Right renal cortex interstitium (tissue), 3 donors: Measurements from ENCODE around the gene MRPL11. TPM values are rescaled to one million over a fixed set of nuclear protein-coding genes. Genes with fewer than 3 reads are reported as not detected.
A peak's percentile ranks its signal among the peaks of the same experiment; 100 is the strongest.

Experiments
- DNase-seq, 3 donors: peaks; one replicate each; pipeline ENCODE4 v3.0.0-alpha.2; 2013; ENCODE audit warnings: low read depth in 3 of 3, low spot score in 2 of 3
- polyA plus RNA-seq, 3 donors: library from polyadenylated mRNA; unstranded; fragments of 120-200 nt; gene quantifications; one replicate each; pipeline ENCODE4 v1.2.1, GENCODE V29; 2013; ENCODE audit not compliant: insufficient read length in 3 of 3

MRPL11 gene
- polyA plus RNA-seq = 10 to 100 TPM; 69.6 to 74.7 (median 72.5) TPM

DNA sequence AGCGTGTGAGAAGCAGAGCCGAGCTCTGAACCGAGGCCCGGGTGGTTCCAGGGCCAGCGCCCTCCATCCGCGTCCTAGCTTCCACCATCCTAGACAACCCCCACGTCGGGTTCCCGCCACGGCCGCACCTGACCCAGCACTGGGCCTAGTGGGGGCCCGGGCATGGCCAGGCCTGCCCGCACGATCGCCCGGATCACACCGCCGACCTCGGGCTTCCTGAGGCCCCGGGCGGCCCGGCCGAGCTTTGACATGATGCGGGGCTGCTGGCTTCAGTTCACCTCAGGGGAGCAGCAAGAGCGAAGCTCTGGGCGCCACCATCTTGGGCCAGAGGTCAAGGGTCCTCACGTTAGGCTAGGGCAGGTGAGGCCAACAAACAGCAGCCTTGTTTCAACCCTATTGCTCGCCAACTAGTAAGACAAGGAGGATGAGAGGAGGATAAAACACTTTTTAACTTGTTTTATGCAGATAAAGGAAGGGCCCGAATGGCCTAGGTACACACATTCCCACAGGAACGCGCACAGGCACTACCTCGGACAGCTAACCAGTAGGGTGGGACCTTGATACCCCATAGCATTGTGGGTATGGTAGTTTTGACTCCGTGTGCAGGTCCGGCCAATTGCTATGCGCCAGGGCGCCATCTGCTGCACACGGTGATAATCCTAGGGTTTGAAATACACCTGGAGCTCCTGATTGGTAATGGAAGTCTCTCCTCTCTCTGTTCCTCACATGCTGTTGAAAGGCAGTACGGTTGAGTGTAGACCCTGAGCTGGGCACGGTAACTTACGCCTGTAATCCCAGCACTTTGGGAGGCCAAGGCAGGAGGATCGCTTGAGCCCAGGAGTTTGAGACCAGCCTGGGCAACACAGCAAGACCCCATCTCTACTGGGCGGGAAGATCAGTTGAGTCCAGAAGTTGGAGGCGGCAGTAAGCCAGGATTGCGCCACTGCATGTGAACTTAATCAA is at the start of gene MRPL11:
TSS of gene MRPL11 (minus strand) at position 345 of the 963 bp plus-strand sequence. CDS start at position 251, 94 bp downstream.
- DNase-seq = peak; percentile 91 to 96 (median 93)

- DNase-seq = no peak
Measured at GRCh38 chr11:66484806-66485380, 46.2 kb upstream of the MRPL11 start.

GRCh38 chr11:66480117-66480938 is 41.7 kb upstream of the MRPL11 start, which contains the start of gene DPP3:
Gene DPP3, plus strand, starts transcription at chr11:66480434. Its CDS starts 1,767 bp downstream, at chr11:66482201.
- peak; percentile 86 to 89 (median 87) for DNase-seq

- peak in 2 of 3 donors; percentile 40 to 67 for DNase-seq
Measured at GRCh38 chr11:66479394-66480116, 40.9 kb upstream of the MRPL11 start.

- no peak for DNase-seq
Measured at GRCh38 chr11:66478729-66479393, 40.2 kb upstream of the MRPL11 start.

GRCh38 chr11:66477263-66478201 is 38.9 kb upstream of the MRPL11 start:
- no peak for DNase-seq

GRCh38 chr11:66476841-66477251 is 38.2 kb upstream of the MRPL11 start:
- DNase-seq = no peak

DNA sequence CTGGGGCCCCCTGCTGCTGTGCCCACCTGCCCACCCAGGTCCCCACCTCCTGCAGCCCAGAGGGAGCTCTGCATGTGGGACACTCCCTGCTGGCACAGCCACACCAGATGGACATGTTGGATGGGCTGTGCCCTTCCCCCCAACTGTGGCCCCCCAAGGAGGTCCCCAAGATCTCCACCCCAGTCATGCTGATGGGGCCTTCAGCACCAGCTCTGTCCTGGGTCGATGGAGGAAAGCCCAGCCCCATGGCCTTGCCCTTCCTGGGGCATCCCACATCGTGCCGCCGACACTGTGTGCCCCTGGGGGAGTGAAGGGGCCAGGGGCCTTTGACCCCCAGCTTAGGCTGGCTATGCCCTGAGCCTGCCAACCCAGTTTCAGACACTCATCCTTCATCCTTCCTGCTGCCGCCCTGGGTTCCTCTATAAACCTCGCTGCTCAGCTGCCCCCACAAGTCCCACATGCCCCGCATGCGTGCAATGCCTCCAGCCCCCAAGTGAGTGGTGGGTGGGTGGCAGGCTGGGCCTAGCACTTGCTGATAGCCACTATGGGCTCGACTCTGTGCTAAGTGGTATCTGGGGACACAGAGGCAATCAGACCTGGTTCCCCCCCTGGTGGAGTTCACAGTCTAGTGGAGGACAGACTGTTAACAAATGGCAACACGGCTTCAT is 37.7 kb upstream of the MRPL11 start:
- DNase-seq = no peak

DNA sequence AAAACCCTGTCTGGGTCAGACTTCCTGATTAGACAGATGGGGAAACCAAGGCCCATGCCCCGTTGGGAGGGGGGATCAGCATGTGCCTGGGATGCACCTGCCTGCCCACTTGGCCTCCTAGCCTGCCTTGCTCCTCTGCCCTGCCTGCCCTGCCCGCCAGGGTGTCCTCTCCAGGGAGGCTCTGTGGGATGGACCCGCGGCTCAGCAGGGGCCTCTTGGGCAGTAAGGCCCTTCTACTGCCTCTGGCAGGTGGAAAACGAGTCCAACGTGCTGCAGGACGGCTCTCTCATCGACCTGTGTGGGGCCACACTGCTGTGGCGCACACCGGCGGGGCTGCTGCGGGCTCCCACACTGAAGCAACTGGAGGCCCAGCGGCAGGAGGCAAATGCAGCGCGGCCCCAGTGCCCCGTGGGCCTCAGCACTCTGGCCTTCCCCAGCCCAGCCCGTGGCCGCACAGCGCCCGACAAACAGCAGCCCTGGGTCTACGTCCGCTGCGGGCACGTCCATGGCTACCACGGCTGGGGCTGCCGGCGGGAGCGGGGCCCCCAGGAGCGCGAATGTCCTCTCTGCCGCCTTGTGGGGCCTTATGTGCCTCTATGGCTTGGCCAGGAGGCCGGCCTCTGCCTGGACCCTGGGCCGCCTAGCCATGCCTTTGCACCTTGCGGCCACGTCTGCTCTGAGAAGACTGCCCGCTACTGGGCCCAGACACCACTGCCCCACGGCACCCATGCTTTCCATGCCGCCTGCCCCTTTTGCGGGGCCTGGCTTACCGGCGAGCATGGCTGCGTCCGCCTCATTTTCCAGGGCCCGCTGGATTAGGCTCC is 36.9 kb upstream of the MRPL11 start:
- DNase-seq = no peak

DNA sequence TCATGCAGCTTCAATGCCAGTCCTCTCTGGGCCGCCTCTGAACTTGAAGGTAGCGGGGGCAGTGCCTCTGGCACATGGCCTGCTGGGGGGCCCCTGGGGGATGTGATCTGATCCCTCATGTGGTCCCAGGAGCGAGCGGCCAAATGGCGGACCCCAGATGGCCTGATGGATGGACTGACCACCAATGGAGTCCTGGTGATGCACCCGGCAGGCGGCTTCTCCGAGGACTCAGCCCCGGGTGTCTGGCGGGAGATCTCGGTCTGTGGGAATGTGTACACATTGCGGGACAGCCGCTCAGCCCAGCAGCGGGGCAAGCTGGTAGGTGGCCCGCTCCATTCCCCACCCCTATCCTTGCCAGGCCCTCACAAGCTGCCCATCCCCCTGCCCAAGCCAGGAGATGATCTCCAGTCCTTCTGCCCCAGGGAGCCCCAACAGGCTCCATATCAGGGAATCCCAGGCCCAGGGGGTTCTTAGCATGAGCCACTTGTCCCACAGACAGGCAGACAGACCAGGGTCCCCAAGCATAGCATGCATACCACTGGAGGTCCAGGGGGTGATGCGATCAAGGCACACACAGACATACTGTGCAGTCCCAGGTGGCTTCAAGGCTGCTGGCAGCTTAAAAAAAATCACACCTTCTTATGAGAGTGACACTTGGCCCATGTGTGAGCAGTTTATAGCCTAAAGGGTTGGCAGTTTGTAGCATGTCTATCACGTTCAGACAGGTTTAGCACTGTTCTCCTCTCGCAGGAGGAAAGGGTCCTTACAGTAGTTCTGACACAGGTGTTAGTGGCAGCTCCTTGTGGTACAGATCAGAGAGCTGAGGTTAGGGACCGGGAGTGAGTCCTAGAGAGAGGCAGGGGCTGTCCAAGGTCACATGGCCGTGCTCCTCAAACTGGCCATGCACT is 35.2 kb upstream of the MRPL11 start:
- no peak for DNase-seq

DNA sequence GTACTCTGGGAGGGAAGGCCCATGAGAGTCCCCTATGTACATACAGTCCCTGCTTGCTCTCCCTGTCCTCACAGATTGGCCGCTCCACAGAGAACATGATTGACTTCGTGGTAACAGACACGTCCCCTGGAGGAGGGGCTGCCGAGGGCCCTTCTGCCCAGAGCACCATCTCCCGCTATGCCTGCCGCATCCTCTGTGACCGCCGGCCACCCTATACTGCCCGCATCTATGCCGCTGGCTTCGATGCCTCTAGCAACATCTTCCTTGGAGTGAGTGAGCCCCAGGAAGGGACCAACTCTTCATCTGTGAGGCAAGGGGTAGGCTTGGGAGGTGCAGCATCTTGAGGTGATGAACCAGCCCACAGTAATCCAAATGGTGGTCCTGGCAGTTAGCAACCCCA is 34.5 kb upstream of the MRPL11 start:
- DNase-seq = no peak

- DNase-seq = no peak
Measured at GRCh38 chr11:66472054-66472453, 33.4 kb upstream of the MRPL11 start.

DNA sequence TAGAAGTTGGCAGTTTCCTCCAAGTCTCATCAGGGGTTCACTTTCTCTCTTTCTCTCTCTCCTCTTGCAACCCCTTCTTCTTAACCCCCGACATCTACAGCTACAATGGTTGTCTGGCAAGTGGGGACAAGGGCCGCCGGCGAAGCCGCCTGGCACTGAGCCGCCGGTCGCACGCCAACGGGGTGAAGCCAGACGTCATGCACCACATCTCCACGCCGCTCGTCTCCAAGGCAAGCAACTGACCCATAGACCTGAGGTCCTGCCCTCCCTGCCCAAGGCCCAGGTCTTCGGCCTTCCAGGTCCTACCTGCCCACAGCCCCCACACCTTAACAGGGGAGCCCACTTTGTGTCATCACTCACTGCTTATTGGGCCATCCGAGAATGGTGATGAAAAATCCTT is 32.5 kb upstream of the MRPL11 start:
- no peak for DNase-seq

DNA sequence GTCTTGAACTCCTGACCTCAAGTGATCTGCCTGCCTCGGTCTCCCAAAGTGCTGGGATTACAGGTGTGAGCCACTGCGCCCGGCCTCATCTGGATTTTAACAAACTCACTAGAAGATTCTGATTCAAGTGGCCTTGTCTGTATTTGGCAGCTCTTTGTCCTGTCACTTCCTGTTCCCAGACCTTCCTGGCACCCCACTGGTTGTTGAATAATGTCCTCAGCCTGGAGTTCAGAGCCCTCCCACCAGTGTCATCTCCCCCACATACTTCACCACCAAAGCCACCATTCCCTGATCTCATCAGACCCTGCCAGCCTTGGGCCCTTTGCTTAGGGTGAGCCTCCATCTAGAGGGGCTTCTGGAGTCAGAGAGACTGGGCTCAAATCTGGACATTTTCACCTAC is 31.4 kb upstream of the MRPL11 start:
- DNase-seq = no peak

DNA sequence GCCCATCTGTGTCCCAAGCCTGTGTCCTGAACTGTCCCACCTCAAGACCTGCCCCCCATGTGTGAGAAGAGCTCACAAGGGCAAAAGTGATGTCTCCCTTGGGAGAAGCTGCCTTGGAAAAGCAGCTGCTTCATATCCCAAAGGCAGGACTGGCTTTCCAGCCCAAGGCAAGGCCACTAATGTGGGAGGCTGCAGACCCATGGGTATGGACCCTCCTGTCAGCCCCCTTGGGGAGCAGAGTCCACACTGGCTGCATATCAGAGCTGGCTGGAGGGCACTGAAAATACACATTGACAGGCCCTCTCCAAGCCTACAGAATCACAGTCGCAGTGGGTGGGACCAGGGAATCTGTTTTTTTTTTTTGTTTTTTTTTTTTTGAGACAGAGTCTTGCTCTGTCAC is 30.8 kb upstream of the MRPL11 start:
- DNase-seq = no peak

GRCh38 chr11:66468691-66469090 is 30.0 kb upstream of the MRPL11 start:
- DNase-seq = no peak
